GM21360 (cell line): Measurements from ENCODE around the gene GLA.

Experiments used
- ATAC-seq: cut with Tn5 transposase; IDR thresholded peaks from one replicate; pipeline ENCODE4 v1.9.1; 2021; ENCODE audit warnings: mild to moderate bottlenecking, moderate library complexity; ENCODE audit not compliant: unreplicated experiment

The GLA gene

DNA sequence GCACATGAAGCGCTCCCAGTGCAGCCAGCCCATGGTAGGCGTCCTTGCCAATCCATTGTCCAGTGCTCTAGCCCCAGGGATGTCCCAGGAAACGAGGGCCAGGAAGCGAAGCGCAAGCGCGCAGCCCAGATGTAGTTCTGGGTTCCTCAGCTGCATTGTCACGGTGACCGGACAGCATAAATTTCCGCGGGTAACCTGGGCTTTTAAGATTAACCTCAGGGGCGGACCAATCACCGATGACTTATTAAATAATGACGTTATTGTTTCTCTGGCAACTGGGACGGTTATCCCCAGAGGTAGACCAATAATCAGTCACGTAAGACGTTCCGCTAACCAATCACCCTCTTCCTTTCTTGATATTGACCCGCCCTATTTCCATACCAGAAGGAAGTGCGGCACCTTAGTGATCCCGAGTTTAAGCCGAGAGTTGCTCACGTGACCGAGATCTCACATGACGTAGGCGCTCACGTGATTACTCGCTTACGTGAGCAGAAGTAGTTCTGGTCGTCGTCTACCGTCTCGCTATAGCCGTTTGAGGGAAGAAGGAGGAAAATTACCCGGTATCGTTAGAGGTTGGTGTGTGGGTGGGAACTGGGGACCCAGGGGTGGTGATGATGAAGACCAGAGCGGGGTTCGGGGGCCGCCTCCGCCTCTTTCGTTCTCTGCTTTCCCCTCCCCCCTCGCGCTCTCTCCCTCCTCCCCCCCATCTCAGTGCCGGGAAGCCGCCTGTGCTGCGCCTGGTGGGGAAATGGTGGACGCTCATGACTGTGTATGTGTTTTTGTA is at the start of gene GLA, which contains the start of gene HNRNPH2:
TSS of gene GLA (minus strand) at position 178 of the 784 bp plus-strand sequence. CDS start at position 156, 22 bp downstream.
TSS of gene HNRNPH2 (plus strand) at position 475 of the 784 bp plus-strand sequence. CDS start 3,767 bp downstream, outside the sequence.
- peak; percentile 84 for ATAC-seq

DNA sequence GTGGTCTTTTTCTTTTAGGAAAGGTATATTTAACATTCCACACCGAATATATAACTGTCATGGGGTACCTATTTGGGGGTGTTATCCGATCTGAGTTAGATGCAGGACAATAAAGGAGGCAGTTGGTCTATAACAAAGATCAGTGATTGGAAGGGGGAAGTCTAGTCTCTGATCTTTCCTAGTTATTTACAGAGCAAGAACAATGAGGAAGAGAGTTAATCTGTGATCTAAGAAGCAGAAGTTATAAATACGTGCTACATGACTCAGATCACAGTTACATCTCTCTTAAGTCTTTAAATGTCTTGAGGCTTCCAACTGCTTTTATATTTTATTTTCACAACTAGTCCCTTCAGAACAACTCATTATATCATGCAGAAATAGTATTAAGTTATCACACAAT is 44.3 kb upstream of the GLA start:
- no peak for ATAC-seq

DNA sequence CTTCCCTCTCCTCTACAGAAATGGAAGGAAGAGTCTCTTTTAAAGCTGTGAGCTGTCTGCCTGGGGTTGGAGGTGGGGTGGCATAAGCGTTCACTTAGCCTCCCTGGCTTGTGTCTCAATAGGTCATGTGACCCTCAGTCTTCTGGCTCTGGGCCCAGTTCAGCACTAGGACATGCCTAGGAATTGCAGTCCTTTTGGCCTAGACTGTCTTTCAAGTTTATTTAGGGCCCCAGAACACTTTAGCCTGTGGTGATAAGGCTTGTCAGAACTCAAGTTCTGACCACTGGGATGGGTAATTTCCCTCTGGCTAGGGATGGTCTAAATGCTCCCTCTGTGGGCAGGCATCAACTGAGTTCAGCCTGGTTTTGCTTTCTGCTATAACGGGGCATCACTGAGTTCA is 43.2 kb upstream of the GLA start:
- no peak for ATAC-seq

DNA sequence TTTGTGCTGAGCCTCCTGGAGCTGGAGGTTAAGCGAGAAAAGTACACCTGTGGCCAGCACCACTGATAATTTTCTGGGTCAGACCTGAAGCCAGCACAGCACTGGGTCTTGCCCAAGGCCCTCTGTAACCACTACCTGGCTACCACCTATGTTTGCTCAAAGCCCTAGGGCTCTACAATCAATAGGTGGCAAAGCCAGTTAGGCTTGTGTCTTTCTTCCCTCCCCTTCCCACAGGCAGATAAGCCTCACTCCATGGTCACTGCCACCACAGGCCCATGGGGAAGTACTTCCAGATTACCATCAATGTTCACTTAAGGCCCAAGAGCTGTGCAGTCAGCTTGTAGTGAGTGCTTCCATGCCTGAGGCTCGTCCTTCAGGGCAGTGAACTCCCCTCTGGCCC is 42.4 kb upstream of the GLA start:
- no peak for ATAC-seq

DNA sequence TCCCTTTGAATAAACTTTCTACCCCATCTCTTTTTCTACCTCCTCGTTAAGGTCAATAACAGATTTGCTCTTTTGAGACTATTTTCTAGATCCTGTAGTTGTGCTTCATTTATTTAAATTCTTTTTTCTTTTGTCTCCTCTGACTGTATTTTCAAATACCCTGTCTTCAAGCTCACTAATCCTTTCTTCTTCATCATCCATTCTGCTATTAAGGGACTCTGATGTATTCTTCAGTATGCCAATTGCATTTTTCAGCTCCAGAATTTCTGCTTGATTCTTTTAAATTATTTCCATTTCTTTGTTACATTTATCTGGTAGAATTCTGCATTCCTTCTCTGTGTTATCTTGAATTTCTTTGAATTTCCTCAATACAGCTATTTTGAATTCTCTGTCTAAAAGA is 41.6 kb upstream of the GLA start:
- ATAC-seq: no peak

DNA sequence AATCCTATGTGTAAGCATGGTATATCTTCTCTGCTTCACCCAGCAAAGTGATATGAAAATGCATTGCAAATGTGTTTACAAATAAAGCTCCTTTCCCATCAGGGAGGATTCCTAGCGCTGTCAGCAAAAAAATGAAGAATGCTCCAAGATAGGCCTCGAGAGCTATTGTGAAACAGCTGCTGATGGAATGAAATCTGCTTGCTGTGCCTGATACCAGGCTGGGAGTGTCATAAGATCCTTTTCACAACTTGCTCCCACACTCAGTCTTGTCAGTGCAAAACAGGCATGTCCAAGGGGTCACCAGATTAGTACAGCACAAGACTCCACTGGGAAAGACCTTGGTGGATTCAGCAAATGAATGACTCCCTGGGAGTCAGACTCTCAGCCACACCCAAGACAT is 34.4 kb upstream of the GLA start:
- ATAC-seq: no peak

DNA sequence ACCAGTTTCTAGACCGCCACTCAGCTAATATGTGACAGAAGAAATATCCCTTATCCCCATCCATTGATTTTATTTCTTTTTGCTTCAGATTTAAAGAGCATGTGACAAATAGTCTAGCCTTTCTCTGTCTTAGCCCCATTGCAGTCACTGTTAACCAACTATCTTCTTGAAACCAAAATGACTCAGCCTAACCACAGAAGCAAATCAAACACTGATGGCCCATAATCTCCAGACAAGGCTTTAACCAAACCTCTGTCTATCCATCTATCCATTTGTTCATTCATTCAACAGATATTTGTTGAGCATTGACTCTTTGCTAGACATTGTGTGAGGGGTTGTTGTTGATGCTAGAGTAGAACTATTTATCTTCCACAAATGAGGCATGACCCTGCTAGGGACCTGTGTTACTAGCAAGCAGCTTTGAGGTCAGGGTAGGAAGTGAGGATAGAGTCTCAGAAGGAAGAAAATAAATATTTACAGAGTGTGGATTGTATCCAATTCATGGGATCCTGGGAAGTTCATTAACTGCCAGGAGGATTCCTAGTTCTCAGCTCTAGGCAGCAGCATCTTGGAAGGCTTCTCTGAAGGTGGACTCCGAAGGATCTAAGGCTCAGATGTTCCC is 22.8 kb upstream of the GLA start:
- peak; percentile 90 for ATAC-seq

DNA sequence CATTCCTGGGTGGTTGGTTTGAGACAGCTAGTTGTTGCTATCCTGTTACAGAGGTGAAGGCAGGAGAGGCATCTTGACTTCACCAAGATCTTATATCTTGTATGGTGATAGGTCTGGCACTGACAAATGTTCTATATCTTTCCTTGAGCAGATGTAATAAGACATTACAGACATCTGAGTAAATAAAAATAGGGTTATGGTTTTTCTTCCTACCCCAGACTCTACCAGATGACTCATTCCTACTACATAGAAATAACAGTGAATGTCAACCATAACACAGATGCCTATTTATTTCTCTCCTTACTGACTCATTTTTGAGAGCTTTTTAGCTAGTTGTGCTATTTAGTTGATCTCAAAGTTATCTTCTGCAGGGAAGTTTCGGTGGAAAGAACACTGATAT is 22.2 kb upstream of the GLA start:
- ATAC-seq: peak; percentile 54

DNA sequence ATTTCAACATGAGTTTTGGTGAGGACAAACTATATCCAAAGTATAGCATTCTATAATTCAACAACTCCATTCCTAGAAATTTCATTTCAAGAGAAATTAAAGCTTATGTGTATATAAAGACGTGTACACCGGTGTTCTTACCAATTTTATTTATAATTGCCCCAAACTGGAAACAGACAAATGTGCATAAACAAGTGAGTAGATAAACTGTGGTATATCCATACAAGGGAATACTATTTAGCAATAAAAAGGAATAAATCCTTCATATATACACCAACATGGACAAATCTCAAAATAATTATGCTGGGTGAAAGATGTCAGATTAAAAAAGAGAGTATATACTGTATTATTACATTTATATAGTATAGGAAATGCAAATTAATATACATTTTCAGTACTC is 20.2 kb upstream of the GLA start:
- ATAC-seq: no peak

DNA sequence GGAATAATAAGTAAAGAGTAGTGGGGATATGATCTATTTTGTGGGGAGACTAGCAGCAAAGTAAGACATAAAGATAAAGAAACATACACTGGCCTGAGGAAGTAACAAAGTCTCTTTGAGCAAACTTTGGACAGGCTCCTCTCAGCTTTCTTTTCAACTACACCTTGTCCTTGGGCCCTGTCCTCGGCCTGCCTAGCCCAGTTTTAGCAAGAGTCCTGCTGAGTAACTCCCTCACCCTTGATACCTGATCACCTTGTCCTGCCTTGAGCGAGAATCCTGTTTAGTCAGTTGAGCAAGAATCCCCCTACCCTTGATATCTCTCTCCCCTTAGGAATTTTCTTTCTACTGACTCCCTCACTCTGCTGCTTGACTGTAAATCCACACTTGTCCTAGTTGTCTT is 11.8 kb upstream of the GLA start:
- ATAC-seq: no peak

DNA sequence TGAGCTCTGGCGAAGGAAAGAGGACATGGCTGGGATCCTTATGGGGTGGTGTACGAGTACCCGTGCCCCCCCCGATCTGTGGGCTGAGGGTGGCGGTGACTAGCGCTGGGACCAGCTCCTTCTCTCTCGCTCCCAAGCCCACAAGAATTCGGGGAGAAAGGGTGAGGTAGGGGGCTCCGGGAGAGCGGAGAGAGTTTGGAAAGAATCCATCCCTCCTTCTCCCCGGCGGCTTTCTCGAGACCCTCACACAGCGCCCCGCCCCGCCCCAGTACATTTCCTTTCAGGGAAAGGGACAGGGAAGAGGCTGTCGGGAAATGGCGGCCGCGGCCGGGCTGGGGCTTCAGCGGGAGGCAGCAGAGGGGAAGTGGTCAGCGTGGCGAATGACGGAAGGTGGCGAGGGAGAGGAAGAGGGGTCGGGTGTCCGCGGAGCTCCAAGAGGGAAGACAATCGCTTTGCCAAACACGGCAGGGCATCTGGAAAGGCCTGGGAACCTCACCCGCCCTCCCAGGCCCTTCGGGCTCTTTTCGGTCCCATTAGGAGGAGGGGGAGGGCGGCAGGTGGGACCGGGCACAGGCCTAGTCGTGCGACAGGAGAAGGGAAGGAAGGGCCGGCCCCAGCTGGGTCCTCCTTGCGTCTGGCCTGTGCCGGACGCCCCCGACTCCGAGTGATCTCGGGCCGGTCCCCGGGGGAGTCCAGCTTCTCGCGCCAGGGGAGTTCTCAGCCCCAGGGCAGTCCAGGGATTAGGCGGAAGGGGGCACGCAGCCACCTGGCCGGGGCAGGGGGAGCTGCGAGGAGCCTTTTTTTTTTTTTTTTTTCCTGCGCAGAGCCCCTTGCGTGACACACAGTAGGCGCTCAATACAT is 10.5 kb upstream of the GLA start:
- no peak for ATAC-seq

DNA sequence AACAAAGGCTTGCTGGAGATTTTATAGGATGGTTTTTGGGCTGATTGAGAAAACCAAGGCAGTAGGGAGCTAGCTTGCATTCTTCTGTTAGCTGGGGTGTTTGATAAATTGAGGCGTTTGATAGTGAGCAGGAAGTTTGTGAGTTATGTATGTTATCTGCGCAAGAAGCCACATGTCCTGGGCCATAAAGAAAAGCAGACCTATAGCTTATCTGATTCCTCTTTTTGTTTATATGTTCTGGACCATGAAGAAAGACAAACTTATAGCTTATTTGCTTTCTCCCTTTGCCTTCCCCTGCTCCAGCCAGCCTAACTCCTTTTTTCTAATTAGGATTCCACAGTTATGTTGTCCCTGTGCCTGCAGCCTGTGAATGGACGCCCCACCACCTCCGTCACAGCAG is 9.5 kb upstream of the GLA start:
- ATAC-seq: no peak

DNA sequence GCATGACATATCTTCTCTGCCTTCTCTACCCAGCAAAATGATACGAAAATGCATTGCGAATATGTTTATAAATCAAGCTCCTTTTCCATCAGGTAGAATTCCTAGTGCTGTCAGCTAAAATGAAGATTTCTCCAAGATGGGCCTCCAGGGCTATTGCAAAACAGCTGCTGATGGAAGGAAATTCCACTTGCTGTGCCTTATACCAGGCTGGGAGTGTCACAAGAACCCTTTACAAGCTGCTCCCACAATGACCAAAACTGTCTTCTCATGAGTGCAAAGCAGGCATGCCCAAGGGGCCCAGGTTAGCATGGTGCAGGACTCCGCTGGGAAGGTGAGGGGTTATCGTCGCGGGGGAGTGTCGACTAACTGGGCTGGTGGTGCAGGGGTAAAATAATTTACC is 9.0 kb upstream of the GLA start:
- ATAC-seq: no peak

DNA sequence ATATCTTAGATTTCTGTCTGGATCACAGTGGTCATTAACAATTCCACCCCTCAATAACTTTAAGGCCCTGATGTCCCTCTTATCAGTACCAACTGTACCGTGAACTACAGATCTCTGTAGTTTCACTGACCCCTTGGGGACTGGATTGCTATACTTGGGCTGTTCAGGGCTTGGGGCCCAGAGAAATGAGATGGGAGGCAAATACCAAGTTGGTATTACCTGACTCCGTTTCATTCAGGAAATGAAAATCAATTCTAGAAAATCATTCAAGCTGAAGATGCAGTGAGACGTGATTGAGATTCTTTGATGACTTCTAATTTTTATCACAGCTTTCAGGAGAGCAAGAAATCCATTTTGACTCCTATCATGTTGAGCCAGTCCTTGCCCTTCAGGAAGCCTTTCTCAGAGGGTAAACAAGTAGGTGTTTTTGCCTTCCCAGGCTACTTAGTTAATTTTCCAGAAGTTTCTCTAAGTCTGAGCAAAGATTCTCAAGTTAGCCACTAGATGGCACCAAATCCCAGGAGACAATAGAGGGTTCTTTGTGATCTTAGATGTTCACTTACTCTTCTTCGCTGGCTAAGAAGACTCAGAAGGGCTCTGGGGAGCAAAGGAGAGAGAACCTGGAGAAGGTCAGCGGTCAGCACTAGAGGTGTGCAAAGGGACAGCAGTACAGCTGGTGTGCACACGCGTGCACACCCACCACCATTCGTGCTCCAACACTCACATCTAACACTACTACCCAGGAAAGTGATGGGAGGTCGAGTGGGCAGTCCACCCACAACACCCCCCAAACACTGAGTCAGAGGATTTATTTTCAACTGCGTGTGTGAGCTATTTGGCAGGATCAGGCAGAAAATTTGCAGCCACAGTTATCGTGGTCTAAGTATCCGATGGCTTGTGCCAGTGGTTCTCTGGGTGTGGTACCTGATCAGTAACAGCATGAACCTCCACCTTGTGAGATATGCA is 7.7 kb upstream of the GLA start:
- peak; percentile 57 for ATAC-seq

DNA sequence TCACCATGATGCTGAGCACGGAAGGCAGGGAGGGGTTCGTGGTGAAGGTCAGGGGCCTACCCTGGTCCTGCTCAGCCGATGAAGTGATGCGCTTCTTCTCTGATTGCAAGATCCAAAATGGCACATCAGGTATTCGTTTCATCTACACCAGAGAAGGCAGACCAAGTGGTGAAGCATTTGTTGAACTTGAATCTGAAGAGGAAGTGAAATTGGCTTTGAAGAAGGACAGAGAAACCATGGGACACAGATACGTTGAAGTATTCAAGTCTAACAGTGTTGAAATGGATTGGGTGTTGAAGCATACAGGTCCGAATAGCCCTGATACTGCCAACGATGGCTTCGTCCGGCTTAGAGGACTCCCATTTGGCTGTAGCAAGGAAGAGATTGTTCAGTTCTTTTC is 4.3 kb upstream of the GLA start:
- ATAC-seq: no peak

DNA sequence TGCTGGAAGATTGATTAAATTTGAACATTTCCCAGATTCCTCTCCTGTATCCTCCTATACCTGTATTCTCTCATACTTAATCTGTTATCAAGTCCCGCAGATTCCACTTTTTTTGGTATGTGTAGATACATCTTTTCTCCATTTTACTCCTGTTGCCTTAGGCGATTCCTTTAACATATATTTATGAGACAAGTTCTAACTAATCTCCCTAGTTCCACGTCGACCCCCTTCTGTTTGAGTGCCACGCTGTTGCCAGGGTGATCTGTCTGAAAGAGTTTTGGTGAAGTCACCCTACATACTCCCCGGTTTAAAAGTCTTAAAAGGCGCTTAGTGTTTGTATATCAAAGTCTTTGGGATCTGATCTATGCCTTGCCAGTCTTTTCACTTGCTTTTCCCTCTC is 2.7 kb upstream of the GLA start:
- ATAC-seq: no peak

DNA sequence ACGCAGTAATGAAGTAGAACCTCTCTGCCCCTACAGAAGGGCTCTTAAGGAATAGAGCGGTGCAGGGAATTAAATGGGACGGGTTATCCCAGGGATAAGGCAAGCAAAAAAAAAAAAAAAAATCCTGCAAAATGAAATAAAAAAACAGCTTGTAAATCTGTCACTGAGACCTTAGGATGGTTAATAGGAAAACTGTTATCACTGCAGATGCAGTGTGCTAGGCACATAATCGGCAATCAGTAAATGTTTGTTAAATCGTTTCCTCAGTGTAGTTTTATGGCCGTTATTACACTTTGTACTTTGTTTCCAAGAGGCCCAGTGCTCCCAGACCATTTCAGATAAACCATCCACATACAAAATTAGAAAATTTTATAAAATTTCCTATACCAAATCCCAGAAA is 1.3 kb upstream of the GLA start:
- no peak for ATAC-seq

DNA sequence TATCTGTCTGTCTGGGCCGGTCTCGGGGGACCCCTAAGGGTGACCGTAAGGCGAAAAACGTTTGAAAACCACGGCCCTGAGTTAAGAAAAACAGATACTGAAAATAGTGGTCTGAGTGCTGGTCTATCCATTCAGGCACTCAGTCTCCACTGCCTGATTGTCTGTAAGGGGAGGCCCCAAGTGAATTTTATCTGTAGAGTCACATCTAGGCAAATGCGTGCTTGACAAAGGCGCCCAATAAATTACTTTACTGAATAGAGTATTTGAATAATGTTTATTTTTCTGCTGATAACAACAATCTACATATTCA is 762 bp upstream of the GLA start:
- ATAC-seq: no peak

DNA sequence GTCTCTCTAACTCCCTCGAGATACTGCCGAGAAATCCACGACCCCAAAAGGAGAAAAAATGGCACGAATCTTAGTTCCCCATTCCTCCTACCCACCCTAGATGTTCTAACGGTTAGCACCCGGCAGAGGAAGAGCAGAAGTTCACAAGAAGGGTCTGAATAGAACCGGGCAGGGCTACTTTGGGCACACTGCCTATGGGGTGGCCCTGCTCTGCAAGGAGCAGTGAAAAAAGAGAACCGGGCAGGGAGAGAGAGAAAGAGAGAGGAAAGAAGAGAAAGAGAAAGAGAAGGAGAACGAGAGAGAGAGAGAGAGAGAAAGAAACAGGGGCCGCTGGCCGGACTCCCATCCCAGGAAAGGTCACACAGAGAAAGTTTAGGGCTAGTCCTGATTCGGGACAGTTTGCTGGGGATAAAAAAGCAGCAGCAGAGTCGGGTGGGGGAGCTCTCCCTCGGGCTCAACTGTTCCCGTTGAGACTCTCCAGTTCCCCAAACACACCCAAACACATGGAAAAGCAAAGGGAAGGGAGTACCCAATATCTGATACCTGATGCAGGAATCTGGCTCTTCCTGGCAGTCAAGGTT is 468 bp downstream of the GLA start:
- peak; percentile 1 for ATAC-seq

DNA sequence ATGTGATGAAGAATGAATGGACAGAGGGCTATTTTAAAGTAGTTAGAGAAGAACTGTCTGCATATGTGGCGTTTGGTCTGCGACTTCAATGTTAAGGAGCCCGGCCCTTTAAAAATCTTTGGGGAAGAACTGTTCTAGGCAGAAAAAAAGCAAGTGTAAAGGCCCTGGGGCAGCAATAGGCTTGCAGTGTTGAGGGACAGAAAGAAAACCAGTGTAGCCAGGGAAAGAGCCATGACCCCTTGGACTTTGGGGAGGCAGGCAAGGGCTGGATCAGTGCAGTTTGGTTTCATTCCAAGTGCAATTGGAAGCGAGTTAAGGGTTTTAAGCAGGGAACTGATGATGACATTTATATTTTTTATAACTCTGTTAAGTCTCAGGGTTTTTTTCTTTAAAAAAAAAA is 7.9 kb downstream of the GLA start:
- ATAC-seq: no peak
